ENCODE results near the gene RIMBP2. TPM values are rescaled to one million over a fixed set of nuclear protein-coding genes. Genes with fewer than 3 reads are reported as not detected.

RIMBP2 gene
- total RNA-seq, 1 donor from 2014 or later = 47.7 TPM

DNA sequence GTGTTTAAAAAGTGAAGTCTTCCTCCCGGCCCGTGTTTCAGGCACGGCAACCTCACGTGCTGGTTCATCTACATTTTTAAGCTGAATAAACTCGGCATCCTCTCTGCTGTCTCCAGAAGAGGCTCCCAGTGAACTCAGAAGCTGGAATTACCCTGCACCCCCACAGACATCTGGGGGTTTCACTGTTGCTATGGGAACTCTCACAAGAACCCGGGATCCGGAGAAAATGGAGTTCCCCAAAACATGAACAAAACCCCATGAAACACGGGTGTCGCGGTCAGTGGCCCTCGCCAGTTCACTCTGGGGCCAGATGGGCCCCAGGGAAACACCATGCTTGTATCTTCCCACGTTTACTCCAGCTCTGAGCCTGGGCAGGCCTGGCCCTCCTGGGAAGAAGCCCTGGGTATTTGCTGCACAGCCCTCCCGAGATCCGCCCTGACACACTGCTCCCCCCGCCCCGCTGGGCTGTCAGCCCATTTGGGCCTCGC is 234.7 kb downstream of the RIMBP2 start:
- FAIRE-seq (no peak), DNase-seq (ENCODE audit: low spot score in 2 of 2) (no peak)

DNA sequence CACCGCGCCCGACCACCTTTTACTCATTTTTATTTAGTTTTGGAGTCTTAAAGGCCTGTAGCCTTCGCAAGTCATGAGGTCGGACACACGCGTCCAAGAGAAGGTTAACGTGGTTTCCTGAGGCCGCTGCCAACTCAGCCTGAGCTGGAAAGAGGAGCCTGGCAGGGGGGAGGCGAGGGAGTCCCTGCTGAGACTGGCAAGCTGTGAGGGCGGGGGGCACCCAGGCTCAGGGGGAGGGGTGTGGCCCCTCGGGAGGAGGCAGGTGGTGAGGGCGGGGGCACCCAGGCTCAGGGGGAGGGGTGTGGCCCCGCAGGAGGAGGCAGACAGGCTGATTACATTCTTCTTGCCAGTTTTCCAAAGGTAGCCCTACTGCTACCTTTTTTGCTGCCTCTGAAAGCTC is 235.2 kb downstream of the RIMBP2 start:
- DNase-seq (ENCODE audit: low spot score in 2 of 2) (no peak), FAIRE-seq (no peak)

DNA sequence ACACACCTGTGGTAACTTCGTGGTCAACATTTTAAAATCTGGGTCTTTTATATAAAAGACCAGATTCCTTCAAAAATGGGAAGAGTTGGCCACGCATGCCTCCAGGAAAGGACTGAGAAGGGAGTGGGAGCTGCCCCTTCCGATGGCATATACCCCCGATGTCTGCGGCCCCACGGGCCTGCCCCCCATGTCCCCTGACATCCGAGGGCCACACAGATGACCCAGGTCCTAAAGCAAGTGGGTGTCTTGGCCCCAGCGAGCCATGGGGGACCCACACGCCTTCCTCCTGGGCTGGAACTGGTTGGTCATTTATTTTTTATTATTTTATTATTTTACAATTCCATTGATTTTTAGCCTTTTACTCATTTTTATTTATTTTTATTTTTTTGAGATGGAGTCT is 235.9 kb downstream of the RIMBP2 start:
- FAIRE-seq = no peak

DNA sequence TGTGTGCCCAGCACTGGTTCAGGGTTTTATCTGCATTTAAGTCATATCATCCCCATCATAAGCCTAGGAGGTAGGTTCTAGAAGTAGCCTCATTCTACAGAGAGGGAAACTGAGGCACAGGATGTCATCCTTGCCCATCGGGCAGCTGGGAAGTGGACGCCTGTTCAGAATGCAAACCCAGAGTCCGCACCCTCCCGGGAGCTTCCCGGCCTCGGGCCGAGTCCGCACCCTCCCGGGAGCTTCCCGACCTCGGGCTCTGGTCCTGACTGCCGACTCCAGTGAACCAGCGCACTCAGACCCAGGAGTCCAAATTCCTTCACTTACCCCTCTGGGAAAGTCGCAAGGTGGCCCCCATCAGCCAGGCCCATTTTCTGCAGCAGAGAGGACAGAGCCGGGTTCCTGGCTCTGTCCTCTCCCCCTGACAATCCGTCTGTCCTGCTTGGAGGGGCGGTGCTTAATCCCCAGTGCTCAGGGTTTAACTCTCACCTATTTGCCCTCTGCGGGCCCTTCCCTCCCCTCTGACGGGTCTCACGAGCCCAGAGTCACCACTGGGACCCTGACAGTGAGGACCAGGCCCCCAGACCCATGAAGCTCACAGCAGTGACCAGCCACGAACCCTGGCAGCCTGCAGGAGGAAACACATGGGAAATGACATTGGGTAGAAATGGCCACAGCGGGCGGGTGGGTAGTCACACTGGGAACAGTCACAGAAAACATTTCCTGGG is 236.5 kb downstream of the RIMBP2 start:
- FAIRE-seq (no peak), DNase-seq (ENCODE audit: low spot score in 2 of 2) (no peak)

More for the DNA sequence above, 235.9 kb downstream of the RIMBP2 start:
- no peak for DNase-seq (ENCODE audit: low spot score in 2 of 2)

DNA sequence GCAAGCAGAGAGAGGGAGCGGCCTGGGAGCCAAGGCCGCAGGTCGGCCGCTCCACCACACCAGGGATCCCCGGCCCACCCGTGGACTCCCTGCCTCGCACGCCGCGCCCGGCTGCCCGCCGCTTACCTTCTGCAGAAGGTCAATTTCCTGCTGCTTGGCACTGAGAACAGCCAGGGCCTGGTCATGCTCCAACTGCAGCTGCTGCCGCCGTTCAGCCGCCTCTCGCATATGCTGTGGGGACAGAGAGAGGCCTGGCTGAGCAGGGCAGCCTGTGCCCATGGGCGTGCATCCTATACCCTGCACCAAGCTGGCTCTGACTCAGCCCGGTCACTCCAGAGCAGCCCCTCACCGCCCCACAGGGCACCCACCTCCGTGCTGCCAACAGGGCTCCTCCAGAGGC is 237.3 kb downstream of the RIMBP2 start:
- FAIRE-seq (no peak), DNase-seq (ENCODE audit: low spot score in 2 of 2) (no peak)

DNA sequence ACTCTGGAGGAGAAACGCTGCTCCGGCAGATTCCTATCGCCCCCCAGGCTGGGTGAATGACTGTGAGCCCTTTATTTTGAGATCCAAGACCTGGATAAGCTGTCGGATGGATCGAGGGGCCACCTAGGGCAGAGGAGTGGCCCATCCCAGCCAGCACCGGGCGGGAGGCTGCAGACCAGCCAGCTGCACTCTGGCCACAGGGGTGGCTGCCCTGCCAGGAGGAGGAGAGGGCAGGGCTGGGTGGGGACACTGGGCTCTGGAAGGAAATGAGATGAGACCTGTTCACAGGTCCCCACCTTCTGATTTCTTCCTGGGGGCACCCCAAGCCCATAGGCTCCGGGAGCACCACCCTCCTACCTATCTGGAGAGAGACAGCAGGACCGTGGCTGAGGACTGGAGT is 238.4 kb downstream of the RIMBP2 start:
- FAIRE-seq = no peak
- no peak for DNase-seq (ENCODE audit: low spot score in 2 of 2)

DNA sequence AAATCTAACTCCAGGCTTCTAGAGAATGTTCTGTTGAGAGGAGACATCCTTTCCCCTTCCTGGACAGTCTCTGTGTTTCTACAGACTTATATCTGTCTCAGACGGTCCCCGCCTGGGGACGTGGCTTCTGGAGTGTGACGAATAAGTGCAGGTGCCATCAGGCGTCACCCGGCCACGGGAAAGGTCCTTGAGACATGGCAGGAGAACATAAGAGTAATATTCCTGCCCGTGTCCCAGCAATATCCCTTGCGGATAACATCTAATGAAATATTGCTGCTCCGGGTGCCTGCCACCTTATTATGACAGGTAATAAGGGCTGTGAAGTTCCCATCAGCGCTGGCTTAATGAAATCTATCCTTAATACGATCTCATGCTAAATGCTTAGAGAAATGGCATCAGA is 238.8 kb downstream of the RIMBP2 start:
- FAIRE-seq = no peak
- no peak for DNase-seq (ENCODE audit: low spot score in 2 of 2)

DNA sequence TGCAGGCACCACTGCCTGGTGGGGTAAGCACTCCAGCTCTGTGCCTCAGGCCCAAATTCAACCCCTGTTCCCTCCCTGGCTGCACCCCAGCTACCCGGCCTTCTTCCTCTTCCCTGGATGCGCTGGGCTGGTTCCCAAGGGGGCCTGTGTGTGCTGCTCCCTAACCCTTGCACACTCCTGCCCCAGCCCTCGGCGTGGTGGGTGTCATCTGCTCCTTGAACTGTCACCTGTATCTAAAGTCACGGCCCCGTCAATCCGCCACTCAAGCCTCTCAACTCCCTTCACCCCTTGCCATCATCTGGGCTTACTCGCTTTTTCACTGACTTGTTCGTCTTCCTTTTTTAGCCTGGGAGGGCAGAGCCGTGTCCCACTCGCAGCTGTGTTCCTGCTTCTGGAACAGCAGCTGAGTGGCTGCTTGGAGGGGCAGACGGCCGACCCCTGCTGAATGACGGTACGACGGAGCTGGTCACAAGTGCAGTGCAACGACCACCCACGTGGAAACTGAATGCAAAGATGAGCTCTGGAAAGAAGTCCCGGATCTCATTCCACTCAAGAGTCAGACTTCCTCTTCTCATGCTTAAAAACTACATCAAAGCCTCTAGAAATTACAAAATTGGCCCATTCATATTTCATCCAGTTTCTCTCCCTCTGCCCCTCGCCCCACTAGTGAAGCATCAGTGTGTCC is 239.5 kb downstream of the RIMBP2 start:
- no peak for FAIRE-seq

DNA sequence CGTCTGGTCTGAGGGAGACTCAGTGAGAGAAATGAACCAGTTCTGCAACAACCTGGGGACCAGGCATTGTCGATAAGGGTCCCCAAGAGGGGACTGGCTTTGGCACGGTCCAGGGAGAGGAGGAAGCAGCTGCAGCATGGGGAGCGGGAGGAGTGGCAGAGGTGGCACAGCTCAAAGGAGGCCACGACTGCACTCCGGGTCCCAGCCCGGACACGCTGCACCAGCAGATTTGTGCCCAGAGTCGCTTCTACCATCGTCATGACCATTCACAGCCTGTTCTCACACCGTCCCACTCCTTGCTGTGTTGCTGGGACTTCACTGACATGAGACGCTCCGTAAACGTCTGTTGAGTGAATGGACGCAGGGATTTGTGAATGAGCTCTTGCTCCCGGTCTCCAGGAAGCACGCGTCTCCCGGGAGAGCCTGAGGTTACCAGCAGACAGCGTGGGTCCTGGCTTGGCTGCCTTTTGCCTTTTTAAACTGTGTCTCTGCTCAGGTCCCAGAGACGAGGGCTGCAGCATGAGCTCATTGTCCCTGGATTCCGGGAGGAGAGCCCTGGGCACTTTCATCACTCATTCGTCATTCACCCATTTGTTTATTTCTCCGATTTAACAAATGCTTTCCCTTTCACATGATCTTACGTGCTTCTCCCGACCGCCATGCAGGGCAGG is 241.4 kb downstream of the RIMBP2 start:
- DNase-seq (ENCODE audit: low spot score in 2 of 2) (no peak), FAIRE-seq (no peak)

More for the DNA sequence above, 239.5 kb downstream of the RIMBP2 start:
- DNase-seq (ENCODE audit: low spot score in 2 of 2) = no peak

DNA sequence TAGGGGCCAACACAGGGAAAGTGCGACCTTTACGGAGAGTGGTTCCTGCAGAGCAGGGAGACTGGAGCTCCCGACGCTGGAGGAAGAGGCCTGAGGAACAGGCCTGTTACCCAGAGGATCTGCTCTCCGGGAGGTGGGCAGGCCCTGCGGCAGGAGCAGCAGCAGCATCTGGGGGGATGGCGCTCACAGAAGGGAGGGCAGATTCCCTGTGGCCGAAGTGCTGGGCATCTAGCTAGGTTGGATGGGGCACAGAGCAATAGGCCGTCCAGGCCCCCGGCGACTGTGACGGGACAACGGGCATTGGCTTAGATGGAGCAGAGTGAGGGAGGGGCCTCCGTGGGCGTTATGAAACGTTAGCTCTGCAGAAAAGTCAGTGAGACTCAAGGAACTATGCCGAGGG is 242.8 kb downstream of the RIMBP2 start:
- FAIRE-seq (no peak), DNase-seq (ENCODE audit: low spot score in 2 of 2) (no peak)

DNA sequence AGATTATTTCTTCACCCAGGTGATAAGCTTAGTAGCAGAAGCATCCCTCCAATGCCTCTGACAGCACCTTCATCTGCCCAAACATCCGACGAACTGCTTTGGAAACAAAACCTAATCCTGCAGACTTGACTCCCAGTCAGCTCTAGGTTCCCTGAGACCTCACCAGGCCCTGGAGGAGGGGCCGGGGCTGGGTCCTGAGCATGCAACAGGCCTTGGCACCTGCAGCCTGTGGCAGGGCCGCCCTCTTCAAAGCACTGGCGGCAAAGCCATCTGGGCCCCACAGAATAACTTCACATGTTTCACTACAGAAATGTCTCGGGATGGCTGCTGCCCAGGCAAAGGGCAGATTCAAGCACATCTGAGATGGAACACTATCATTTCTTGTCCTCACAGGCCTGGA is 245.1 kb downstream of the RIMBP2 start:
- FAIRE-seq = no peak
- DNase-seq (ENCODE audit: low spot score in 2 of 2) = no peak

DNA sequence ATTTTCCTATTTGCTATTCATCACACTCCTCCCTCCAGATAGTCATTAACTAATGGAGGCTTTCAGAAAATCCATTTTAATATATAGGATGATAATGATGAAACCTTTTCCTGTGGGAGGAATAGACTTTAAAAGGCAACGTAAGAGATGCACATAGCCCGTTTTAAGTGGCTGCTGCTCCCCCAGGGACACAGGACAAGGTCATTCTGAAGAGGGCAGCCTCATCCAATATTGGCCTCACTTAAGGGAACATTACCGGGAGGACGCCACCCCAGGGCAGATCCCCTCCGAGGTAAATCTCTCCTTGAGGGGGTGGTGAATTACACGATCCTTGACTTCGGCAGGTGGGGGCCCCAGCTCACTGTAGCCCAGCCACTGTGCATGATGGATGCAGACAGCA is 246.5 kb downstream of the RIMBP2 start:
- DNase-seq (ENCODE audit: low spot score in 2 of 2) = no peak
- no peak for FAIRE-seq

DNA sequence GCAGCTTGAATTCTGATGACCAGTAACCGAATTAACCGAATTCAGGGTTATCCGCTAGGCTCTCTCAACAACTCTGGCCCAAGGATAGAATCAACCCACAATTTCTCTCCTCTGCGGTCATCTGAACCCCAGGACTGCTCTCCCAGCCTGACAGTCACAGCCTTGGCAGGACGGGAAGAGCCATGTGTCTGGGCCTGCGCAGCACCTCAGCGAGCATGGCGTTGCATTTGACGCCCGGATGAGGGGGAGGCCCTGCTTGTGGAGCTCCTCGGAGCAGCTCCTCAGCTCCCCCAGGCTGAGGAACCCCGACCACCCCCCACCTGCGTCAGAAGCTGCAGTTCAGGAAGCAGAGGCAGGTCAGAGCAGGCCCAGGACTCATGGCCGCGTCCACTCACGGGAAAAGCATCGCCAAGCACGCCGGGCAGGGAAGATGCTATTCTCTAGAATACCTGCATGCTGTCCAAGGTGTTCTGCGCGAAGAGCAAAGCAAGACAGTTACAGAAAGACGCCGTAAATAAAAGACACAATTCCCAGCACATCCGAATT is 247.3 kb downstream of the RIMBP2 start:
- DNase-seq (ENCODE audit: low spot score in 2 of 2) (no peak), FAIRE-seq (no peak)

DNA sequence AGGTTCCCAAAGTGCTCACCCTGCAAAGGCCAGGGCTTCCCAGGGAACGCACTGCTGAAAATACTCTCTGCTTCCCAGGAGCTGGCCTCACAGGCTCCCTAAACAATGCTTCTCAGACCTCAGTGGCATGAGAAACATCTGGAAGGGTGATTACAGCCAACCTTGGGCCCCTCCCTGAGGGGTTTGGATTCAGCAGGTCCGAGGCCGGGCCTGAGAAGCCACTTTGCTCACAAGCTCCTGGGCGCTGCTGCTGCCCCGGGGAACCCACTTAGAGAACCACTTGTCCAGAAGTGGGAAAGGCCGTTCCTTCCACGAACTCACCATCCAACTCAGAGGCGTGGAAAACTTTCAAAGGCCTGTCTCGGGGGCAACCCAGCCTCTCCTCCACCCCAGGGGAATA is 247.9 kb downstream of the RIMBP2 start:
- DNase-seq (ENCODE audit: low spot score in 2 of 2) = no peak
- no peak for FAIRE-seq

DNA sequence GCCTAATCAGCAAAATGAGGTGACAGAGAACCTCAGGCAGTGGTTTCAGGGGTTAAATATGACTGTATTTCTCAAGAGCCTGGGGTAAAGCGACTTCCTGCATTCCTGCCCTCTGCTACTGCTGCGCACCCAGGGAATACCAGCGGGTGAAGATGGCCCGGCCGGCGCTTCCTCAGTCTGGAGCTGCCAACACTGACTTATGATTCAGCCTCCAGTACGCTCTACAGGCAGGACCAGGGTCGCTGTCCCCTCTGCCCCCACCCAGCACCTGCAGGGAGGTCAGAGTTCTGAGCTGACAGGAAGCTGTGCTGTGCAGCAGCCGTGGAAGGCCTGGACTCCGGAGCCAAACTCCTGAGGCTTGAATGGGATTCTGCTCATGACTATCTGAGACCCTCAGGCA is 250.5 kb downstream of the RIMBP2 start:
- FAIRE-seq = no peak

DNA sequence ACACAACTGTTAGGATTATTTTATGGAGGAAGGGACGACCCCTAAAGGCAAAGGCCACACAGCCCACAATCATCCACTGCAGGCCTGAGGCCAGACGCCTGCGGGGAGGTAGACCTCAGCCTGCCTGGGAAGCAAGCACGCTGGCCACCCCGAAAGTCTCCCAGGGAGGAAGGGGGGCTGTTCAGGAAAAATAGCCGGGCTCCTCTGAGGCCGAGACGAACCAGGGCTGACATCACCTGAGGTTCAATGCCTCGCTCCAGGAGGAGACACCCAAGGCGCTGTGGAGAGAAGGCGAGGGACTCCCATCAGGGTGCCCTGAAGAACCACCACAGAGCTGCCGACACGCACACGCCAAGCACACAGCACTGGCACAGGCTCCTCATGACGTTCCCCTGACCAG is 251.1 kb downstream of the RIMBP2 start:
- DNase-seq (ENCODE audit: low spot score in 2 of 2) (no peak), FAIRE-seq (no peak)

More for the DNA sequence above, 250.5 kb downstream of the RIMBP2 start:
- DNase-seq (ENCODE audit: low spot score in 2 of 2) = no peak

DNA sequence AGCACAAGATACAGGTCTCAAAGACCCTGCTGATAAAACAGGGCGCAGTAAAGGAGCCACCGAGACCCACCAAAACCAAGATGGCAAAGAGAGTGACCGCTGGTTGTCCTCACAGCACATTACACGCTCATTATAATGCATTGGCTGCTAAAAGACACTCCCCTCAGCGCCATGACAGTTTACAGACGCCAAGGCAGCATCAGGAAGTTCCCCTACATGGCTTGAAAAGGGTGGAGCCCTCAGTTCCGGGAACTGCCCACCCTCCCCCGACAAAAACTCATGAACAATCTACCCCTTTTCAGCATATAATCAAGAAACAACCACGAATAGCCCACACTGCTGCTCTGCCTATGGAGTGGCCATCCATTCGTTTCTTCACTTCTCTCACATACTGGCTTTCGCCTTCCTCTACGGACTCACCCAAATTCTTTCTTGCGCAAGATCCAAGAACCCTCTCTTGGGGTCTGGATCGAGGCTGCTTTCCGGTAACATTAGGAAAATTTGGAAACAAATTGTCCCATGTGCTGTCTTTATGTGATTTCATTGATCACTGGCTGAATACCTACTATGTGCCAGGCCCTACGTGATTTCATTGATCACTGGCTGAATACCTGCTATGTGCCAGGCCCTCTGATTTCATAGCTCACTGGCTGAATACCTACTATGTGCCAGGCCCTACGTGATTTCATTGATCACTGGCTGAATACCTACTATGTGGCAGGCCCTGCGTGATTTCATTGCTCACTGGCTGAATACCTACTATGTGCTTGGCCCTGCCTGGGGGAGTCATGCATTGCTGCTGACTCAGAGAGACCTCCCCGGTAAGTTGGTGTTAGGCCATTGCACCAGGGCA is 252.1 kb downstream of the RIMBP2 start:
- DNase-seq (ENCODE audit: low spot score in 2 of 2) (no peak), FAIRE-seq (no peak)

DNA sequence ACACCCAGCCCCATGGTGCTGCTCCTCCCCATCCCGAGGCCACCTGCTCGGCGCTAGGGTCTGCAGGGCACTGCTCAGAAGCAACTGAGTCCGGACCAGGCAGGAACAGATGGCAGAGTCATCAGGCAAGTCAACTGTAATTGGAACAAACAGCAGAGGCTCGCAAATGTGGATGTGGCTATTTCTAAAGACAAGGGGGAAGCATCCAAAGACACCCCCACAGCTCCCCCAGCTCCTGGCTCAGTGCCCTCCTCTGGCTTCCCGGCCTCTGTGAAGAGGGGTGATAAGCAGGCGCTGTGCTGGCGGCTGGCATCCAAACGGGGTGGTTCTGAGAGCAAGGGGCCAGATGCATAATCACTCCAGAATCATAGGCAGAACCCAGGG is 252.8 kb downstream of the RIMBP2 start:
- DNase-seq (ENCODE audit: low spot score in 2 of 2) = no peak
- FAIRE-seq = no peak

DNA sequence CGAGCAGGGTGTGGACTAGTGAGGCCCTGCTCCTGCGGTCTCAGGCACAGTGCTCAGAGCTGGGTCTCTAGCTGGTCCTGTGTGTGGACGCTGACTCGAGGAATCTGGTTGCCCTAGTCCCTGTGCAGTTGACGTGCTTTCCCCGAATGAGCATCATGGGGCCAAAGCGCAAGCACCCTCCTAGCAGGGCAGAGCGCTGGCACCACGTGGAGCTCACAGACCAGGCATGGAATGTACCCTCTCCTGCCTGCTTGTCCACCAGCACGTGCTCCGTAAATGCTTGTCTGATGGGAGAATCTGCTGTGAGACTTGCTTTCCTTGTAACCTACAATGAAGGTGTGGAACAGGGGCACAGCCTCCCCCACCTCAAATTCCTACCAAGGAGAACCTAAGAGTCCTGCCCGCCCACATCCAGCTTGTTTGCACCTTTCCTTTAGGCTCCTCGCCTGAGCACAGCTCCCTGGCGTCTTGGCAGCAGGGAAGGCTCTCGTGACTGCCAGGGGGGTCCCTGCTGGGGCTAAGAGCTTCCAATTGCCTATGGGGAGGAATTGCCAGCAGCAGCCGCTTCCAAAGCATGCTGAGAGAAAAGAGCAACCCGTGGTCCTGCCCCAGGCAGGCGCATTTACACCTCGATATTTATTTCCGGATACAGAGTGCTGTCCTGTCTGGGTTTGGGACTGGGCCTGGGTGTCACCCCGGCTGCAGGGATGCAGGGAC is 253.4 kb downstream of the RIMBP2 start:
- no peak for FAIRE-seq
- DNase-seq (ENCODE audit: low spot score in 2 of 2) = no peak

Data from frontal cortex (tissue), 4 donors.